ENCODE results near the gene AGMAT.

The AGMAT gene

DNA sequence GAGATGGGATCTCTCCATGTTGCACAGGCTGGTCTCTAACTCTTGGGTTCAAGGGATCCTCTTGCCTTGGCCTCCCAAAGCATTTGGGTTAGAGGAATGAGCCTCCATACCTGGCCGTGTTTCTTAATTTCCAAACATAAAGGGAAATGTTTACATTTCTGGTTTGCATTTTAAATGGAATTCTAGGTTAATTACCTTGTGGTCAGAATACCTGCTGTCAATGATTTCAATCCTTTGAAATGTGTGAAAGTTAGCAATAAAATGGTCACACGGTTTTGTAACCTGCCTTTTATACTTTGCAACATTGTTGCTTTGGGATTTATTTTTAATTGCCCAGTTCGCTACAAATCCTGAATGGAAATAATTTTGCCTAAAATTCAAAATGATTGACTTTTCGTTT, 26.3 kb downstream of the AGMAT start:
- FAIRE-seq, result no peak

- no peak for FAIRE-seq
Observed at GRCh38 chr1:15557594-15557993, 27.3 kb downstream of the AGMAT start.

DNA sequence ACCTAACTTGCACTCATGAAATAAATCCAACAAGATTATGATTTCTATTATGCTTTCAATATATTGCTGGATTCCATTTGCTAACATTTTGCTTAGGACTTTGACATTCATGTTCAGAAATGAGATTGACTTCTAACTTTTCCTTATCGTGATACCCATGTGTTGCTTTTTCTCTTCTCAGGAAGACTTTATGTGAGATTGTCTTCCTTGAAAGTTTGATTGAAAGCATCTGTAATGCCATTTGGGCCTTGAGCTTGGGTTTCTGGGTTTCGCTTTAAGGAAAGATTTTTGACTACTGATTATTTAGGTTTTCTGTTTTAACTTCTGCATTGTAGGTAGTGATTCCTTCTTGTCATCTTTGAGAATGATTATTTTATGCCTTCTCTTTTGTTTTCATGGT, 27.8 kb downstream of the AGMAT start:
- no peak for FAIRE-seq

DNA sequence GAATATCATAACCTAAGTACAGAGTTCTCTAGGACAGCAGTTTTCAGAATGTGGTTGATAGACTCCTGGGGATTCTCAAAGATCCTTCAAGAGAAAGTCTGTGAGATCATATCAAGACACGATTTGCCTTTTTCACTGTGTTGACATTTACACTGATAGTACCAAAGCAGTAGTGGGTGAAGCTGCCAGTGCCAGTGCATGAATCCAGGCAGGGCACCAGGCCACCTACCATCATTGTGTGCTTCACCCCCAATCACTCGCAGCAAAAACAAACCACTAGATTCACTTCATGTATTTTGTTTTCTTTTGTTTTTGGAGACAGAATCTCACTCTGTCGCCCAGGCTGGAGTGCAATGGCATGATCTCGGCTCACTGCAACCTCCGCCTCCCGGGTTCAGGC, 34.3 kb downstream of the AGMAT start:
- no peak for FAIRE-seq

- FAIRE-seq, result peak; percentile 52
Observed at GRCh38 chr1:15546641-15547040, 38.2 kb downstream of the AGMAT start.

GRCh38 chr1:15543589-15544568, 41.0 kb downstream of the AGMAT start:
- FAIRE-seq, result no peak

DNA sequence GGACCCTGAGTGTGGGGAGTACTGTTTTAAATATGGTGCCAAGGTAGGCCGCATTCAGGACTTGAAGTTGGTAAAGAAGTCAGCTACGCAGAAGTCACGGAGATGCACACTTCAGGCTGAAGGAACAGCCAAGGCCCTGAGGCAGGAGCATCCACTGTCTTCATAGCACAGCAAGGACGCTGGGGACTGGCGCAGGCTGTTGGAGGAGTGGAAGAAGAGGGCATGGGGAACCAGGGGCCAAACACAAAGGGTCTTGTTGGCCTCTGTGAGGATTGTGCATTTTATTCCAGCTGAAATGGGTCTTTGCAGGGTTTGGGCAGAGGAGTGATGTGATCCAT, 41.6 kb downstream of the AGMAT start:
- no peak for FAIRE-seq

DNA sequence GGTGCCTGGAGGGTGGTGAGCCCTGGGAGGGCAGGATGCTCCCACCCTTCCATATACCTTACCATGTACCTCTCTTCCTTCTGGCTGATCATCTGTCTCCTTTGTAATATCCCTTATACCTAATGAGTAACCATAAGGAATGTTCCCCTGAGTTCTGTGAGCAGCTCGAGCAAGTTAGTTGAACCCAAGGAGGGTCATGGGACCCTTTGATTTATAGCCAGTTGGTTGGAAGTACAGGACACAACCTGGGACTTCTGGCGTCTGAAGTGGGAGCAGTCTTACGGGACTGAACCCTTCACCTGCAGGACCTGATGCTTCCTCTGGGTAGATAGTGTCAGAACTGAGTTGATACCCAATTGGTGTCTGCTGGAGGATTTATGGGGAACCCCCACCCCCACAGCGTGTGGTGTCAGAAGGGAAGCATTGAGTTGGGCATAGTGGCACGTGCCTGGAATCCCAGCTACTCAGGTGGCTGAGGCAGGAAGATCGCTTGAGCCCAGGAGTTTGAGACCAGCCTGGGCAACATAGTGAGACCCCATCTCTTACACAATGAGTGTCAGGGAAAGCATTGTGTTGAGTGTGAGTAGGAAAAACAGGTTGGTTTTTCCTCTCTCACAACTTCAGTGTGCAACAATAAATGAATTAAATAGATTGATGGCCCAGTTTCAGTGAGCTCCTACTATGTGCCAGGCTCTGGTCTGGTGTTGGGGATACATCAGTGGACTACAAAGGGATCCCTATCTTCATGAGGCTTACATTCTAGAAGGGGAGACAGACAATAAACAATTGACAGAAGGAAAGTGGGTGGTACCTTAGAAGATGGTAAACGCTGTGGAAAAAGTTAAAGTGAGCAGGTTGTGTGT, 42.2 kb downstream of the AGMAT start:
- no peak for FAIRE-seq

- FAIRE-seq, result no peak
Observed at GRCh38 chr1:15541231-15541792, 43.5 kb downstream of the AGMAT start.

DNA sequence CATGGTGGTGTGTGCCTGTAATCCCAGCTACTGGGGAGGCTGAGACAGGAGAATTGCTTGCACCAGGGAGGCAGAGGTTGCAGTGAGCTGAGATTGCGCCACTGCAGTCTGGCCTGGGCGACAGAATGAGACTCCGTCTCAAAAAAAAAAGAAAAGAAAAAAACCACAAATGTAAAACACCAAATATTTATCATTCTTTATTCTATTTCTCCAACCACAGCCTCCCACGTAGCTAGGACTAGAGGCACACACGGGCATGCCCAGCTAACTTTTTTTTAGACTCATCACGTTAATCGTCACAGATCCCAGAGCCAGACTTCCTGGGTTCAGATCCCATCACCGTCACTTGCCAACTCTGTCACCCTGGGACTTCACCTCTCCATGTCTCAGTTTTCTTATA, 44.7 kb downstream of the AGMAT start:
- no peak for FAIRE-seq

- FAIRE-seq, result no peak
Observed at GRCh38 chr1:15538771-15539170, 46.1 kb downstream of the AGMAT start.

DNA sequence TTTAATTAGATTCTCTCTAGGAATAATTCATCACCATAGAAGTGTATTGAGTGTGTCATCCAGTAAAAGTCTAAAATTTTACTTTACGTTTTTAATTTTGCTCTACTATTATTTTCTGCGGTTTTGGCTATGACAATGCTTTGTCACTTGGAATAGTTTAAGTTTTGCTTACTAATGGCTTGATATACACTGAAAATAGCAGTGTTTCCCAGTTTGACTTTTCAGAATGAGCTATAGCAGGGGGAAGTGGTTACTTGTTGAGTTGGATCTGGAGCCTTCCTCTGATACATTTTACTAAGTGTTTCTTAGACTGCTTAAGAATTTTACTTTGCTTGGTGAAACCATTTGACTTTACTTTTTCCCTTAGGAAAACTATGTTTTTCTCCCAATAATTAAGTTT, 53.2 kb downstream of the AGMAT start:
- no peak for FAIRE-seq

DNA sequence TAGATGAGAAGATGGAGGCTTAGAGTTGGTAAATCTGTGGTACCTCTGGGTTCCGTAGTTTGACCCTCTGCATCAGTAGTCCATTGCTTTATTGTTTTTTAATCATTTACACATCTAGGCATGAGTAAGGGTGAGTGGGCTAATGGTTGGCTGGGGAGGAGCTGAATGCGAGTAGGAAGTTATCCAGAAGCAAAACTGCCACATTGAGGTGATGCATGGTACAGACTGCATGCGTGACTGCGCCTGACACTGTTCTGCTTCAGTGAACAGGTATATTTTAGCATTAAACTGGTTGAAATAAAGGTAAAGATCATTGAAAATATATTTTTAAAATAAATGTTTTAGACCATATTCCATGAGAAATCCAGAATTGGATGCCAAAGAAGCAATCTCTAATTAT, 53.8 kb downstream of the AGMAT start:
- FAIRE-seq, result no peak

- peak; percentile 99 for FAIRE-seq
Observed at GRCh38 chr1:15526490-15527339, 58.1 kb downstream of the AGMAT start, which contains the start of gene DNAJC16. Gene DNAJC16, plus strand, starts transcription at chr1:15526848. Its CDS starts 2,258 bp downstream, at chr1:15529106.

GRCh38 chr1:15526021-15526489, 58.8 kb downstream of the AGMAT start:
- FAIRE-seq, result no peak

GRCh38 chr1:15525050-15526020, 59.5 kb downstream of the AGMAT start:
- FAIRE-seq, result no peak

GRCh38 chr1:15524283-15525049, 60.4 kb downstream of the AGMAT start:
- no peak for FAIRE-seq

DNA sequence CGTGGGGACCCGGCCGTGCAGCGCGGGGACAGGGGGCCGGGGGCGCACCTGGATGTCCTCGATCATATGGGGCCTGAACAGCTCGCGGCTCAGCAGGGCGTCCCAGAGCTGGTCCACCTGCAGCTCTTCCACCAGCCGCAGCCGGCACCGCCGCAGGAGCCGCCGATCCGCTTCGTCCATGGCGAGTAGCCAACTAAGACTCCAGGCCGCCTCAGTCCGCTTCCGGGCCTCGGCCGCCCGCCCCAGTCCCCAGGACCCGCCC, 60.9 kb downstream of the AGMAT start, which contains the start of gene CASP9:
Gene CASP9, minus strand, starts transcription at position 195 of the 262 bp plus-strand sequence. Its CDS starts 15 bp downstream, at position 180.
- no peak for FAIRE-seq

DNA sequence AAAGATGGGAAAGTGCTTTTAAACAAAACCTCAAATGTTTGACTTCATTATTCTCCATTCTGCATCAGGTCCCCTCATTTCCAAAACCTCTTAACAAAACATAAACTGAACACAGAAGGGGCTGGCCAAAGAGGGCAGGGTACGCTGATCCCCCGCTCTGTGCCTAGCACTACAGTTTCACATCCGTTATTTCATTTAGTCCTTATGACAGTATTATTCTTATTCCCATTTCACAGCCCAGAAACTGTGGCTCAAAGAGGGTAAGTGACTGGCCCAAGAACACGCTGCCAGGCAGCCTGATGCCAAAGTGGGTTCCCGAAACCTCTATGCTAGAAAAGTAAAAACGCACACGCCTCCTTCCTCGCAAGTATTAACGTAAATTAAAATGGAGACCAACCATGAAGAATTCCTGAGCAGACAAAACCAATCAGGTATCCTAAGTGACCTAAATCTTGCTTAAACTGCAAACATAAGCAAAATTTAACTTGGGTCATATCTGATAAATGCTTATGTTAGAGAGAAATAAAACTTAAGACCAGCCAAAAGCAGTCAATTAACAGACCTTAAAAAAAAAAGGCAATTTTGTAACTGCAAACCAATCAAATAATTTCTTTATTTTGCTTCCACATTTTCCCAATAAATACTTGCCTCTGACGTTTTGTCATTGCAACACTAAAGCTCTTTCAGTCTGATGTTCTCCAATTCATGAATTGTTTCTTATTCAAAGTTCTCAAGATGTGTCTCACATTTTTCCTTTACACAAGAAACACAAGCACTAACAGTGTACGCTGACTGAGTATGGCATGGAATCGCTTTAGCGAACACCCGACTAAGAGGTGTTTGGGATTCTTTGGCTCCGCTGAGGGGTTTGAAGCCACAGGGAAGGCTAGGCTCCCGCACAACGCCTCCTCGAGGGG, 61.5 kb downstream of the AGMAT start:
- FAIRE-seq, result no peak

All from G401.6 (cell line).